K562 (cell line): ENCODE data around the gene ERMP1. TPM values are rescaled to one million over a fixed set of nuclear protein-coding genes. Genes with fewer than 3 reads are reported as not detected.

Experiments
- FOXP4 ChIP-seq: sonication (generic); formaldehyde crosslinking; IDR thresholded peaks from 2 replicates; pipeline ENCODE4 v1.8.0; 2022; ENCODE audit warnings: mild to moderate bottlenecking, missing genetic modification reagents, borderline replicate concordance
- GABPA ChIP-seq: fragments of 200-800 bp; sonication (Bioruptor generic); conservative IDR thresholded peaks from 2 replicates; pipeline ENCODE4 v1.6.1; 2016; ENCODE audit warnings: low read depth, missing genetic modification characterization, missing compliant biosample characterization
- HDGF ChIP-seq: fragments of 450-650 bp; IDR thresholded peaks from 2 replicates; pipeline ENCODE4 v1.6.1; 2016
- JUND ChIP-seq, 2 experiments: IDR thresholded peaks; 2 replicates in 1 of 2; 3 replicates in 1 of 2; pipeline ENCODE4 v1.6.1; 2011; ENCODE audit warnings: borderline replicate concordance in 2 of 2, low read depth in 2 of 2, low read length in 2 of 2, improper control_type of control experiment in 1 of 2, missing biosample characterization in 1 of 2, missing genetic modification characterization in 1 of 2, missing genetic modification reagents in 1 of 2
- PHF8 ChIP-seq: fragments of 200-600 bp; sonication (generic); IDR thresholded peaks from 2 replicates; pipeline ENCODE4 v1.6.1; 2012; ENCODE audit warnings: mixed run types, mild to moderate bottlenecking, inconsistent platforms, low read length, moderate library complexity, borderline replicate concordance
- SIN3A ChIP-seq, 2 experiments: fragments of 150-350 bp in 1 of 2; IDR thresholded peaks; 2 replicates each; pipeline ENCODE4 v1.6.1; 2011 to 2016; ENCODE audit warnings: borderline replicate concordance in 2 of 2, low read depth in 2 of 2, low read length in 2 of 2, mild to moderate bottlenecking in 2 of 2, moderate library complexity in 2 of 2; ENCODE audit not compliant: control insufficient read depth in 1 of 2
- SUPT5H ChIP-seq: fragments of 450-650 bp; IDR thresholded peaks from 2 replicates; pipeline ENCODE4 v1.6.1; 2016
- TCF7 ChIP-seq: sonication (generic); IDR thresholded peaks from 2 replicates; pipeline ENCODE4 v1.6.1; 2016; ENCODE audit warnings: antibody characterized with exemption, borderline replicate concordance
- VEZF1 ChIP-seq: fragments of 200-800 bp; sonication (Bioruptor generic); IDR thresholded peaks from 2 replicates; pipeline ENCODE4 v1.6.1; 2017; ENCODE audit warnings: missing genetic modification characterization, missing compliant biosample characterization
- ZNF79 ChIP-seq: fragments of 250-450 bp; sonication (Bioruptor Pico); IDR thresholded peaks from 2 replicates; pipeline ENCODE4 v1.4.0; 2020; ENCODE audit warnings: low read depth, mild to moderate bottlenecking, moderate library complexity
- polyA plus RNA-seq, 8 experiments: library from polyadenylated mRNA; depleted of rRNA in 4 of 8; stranded (reverse) in 5 of 8; unstranded in 3 of 8; fragments of >200 nt; fragmentation: Nextera tagmentation in 2 of 8; fragmentation: Illumina TruSeq in 1 of 8; extraction: Ambion mirVana in 2 of 8; extraction: Trizol in 1 of 8; gene quantifications; 2 replicates each; pipeline versions ENCODE4 v1.2.1 to v1.2.3, GENCODE V29; 2011 to 2014; ENCODE audit warnings: inconsistent platforms in 1 of 8, missing spikeins in 1 of 8
- total RNA-seq, 7 experiments: library from RNA; depleted of rRNA in 6 of 7; stranded (reverse); fragments of >200 nt in 6 of 7; fragmentation: Illumina TruSeq in 2 of 7; extraction: Trizol in 2 of 7; gene quantifications; 2 replicates each; pipeline versions ENCODE4 v1.2.1 to v1.2.3, GENCODE V29; 2011 to 2021; ENCODE audit warnings: low replicate concordance in 1 of 7
- TF ChIP-seq, protein P1 (sequence below): sonication (generic); formaldehyde crosslinking; IDR thresholded peaks from 2 replicates; pipeline ENCODE4 v1.8.0; 2022; ENCODE audit warnings: mild to moderate bottlenecking, missing genetic modification reagents
- TF ChIP-seq, protein P2 (sequence below): fragments of 450-650 bp; formaldehyde crosslinking; IDR thresholded peaks from 2 replicates; pipeline ENCODE4 v1.4.0; 2020; ENCODE audit warnings: mild to moderate bottlenecking, moderate library complexity
- TF ChIP-seq, protein P3 (sequence below): sonication (generic); formaldehyde crosslinking; IDR thresholded peaks from 2 replicates; pipeline ENCODE4 v1.8.1; 2022; ENCODE audit warnings: missing genetic modification reagents

The ERMP1 gene
- total and polyA plus RNA-seq, 9 of the 15 experiments (the other 6 are each of a cell fraction or from before 2014, with no cell fraction given): 2.5 to 26.3 (median 12.6) TPM

DNA sequence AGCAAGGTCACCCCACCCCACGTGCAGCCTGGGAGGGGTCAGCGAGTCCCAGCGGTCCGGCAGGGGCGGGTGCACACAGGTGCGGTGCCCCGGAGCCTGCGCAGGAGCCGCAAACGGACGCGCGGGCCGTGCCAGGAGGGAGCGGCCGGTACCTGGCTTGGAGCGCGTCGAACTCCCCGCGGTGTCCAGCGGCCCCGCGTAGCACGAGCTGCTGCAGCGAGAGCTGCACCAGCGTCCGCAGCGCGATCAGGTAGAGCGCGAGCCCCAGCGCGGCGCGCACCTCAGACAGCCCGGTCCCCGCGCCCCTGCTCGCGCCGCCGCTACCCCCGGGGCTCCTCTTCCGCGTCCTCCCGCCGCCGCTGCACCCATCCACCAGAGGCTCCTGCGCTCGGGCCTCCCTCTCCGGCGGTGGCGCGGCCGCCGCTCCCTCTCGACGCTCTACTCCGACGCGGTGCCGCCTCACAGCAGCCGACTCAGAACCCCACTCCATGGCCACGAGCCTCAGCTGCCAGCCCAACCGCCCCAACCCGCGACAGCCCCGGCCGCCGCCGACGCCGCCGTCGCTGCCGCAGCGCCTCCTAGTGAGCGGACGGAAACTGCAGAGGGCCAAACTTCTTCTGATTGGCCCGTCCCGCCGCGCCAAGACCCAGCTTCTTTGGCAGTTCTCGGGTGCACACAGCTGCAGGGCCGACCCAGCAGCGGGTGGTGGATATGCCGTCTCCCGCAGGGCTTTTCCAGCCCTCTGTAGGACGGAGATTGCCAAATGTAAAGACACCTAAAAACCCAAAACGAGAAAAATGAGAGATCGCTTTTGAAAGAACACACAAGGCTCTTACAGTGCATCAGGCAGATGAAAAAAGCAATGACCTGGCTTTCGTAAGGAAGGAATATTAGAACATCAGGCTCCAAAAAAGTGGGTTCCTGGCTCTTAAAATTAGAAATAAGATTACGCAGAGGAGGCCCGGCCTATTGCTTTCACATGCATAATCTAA is at the start of gene ERMP1 (continued):
- TF ChIP-seq, protein P1, sequence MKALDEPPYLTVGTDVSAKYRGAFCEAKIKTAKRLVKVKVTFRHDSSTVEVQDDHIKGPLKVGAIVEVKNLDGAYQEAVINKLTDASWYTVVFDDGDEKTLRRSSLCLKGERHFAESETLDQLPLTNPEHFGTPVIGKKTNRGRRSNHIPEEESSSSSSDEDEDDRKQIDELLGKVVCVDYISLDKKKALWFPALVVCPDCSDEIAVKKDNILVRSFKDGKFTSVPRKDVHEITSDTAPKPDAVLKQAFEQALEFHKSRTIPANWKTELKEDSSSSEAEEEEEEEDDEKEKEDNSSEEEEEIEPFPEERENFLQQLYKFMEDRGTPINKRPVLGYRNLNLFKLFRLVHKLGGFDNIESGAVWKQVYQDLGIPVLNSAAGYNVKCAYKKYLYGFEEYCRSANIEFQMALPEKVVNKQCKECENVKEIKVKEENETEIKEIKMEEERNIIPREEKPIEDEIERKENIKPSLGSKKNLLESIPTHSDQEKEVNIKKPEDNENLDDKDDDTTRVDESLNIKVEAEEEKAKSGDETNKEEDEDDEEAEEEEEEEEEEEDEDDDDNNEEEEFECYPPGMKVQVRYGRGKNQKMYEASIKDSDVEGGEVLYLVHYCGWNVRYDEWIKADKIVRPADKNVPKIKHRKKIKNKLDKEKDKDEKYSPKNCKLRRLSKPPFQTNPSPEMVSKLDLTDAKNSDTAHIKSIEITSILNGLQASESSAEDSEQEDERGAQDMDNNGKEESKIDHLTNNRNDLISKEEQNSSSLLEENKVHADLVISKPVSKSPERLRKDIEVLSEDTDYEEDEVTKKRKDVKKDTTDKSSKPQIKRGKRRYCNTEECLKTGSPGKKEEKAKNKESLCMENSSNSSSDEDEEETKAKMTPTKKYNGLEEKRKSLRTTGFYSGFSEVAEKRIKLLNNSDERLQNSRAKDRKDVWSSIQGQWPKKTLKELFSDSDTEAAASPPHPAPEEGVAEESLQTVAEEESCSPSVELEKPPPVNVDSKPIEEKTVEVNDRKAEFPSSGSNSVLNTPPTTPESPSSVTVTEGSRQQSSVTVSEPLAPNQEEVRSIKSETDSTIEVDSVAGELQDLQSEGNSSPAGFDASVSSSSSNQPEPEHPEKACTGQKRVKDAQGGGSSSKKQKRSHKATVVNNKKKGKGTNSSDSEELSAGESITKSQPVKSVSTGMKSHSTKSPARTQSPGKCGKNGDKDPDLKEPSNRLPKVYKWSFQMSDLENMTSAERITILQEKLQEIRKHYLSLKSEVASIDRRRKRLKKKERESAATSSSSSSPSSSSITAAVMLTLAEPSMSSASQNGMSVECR (CRISPR knock-in tag): peak; percentile 44
- peak; percentile 46 for TF ChIP-seq VEZF1 (CRISPR knock-in tag)
- TF ChIP-seq SUPT5H: peak; percentile 76
- no peak for TF ChIP-seq ZNF79 (CRISPR knock-in tag)
- no peak for TF ChIP-seq HDGF
- TF ChIP-seq, protein P2, sequence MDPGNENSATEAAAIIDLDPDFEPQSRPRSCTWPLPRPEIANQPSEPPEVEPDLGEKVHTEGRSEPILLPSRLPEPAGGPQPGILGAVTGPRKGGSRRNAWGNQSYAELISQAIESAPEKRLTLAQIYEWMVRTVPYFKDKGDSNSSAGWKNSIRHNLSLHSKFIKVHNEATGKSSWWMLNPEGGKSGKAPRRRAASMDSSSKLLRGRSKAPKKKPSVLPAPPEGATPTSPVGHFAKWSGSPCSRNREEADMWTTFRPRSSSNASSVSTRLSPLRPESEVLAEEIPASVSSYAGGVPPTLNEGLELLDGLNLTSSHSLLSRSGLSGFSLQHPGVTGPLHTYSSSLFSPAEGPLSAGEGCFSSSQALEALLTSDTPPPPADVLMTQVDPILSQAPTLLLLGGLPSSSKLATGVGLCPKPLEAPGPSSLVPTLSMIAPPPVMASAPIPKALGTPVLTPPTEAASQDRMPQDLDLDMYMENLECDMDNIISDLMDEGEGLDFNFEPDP (CRISPR knock-in tag): no peak
- no peak for TF ChIP-seq FOXP4 (CRISPR knock-in tag)
- TF ChIP-seq, protein P3, sequence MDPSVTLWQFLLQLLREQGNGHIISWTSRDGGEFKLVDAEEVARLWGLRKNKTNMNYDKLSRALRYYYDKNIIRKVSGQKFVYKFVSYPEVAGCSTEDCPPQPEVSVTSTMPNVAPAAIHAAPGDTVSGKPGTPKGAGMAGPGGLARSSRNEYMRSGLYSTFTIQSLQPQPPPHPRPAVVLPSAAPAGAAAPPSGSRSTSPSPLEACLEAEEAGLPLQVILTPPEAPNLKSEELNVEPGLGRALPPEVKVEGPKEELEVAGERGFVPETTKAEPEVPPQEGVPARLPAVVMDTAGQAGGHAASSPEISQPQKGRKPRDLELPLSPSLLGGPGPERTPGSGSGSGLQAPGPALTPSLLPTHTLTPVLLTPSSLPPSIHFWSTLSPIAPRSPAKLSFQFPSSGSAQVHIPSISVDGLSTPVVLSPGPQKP (CRISPR knock-in tag): no peak
- TF ChIP-seq PHF8: peak; percentile 63; the same call in 1 of the 2 replicates
- TF ChIP-seq JUND (IDR thresholded peaks at IDR 0.05; ENCODE audit: borderline replicate concordance, low read depth, low read length): no peak
- peak; percentile 15; the same call in 1 of the 3 replicates for TF ChIP-seq JUND (tag; IDR thresholded peaks at IDR 0.05; ENCODE audit: borderline replicate concordance, low read depth, low read length)
- TF ChIP-seq SIN3A (IDR thresholded peaks at IDR 0.05; ENCODE audit: borderline replicate concordance in 2 of 2, control insufficient read depth in 1 of 2, low read depth in 2 of 2, low read length in 2 of 2): peak; percentile 20 to 43; a peak in 1 of 4 replicates
- no peak for TF ChIP-seq TCF7
- peak; percentile 25; the same call in 1 of the 2 replicates for TF ChIP-seq GABPA (tag)
